Liver (tissue), 9 donors: ENCODE results near the gene CAMK2B. TPM values are rescaled to one million over a fixed set of nuclear protein-coding genes. Genes with fewer than 3 reads are reported as not detected.

Source experiments
- DNase-seq: peaks from one replicate; pipeline ENCODE4 v3.0.0-alpha.2; 2017; ENCODE audit warnings: low spot score
- H3K27ac ChIP-seq, 2 donors: one replicate each; pipeline ENCODE4 v1.7.0; 2013; ENCODE audit warnings: inconsistent platforms in 2 of 2, low read length in 2 of 2, control low read depth in 1 of 2, low read depth in 1 of 2, mild to moderate bottlenecking in 1 of 2
- H3K27me3 ChIP-seq, 4 donors: one replicate each; pipeline versions ENCODE4 v1.6.1 to v1.7.0; 2013; ENCODE audit warnings: low read length in 3 of 4, inconsistent platforms in 1 of 4, mild to moderate bottlenecking in 1 of 4, moderate library complexity in 1 of 4; ENCODE audit not compliant: control insufficient read depth in 4 of 4, insufficient read depth in 4 of 4
- H3K36me3 ChIP-seq, 4 donors: one replicate each; pipeline versions ENCODE4 v1.6.1 to v1.7.0; 2013; ENCODE audit warnings: low read length in 3 of 4, mild to moderate bottlenecking in 3 of 4, low read depth in 1 of 4, moderate library complexity in 1 of 4; ENCODE audit not compliant: control insufficient read depth in 4 of 4, insufficient read depth in 3 of 4
- H3K4me1 ChIP-seq, 4 donors: one replicate each; pipeline versions ENCODE4 v1.6.1 to v1.7.0; 2013; ENCODE audit warnings: low read length in 3 of 4, mild to moderate bottlenecking in 3 of 4, moderate library complexity in 1 of 4; ENCODE audit not compliant: control insufficient read depth in 4 of 4, insufficient read depth in 4 of 4
- H3K4me3 ChIP-seq, 3 donors: one replicate each; pipeline versions ENCODE4 v1.6.1 to v1.7.0; 2013; ENCODE audit warnings: low read length in 3 of 3, control low read depth in 1 of 3, low read depth in 1 of 3, mild to moderate bottlenecking in 1 of 3
- H3K9ac ChIP-seq, 2 donors: one replicate each; pipeline ENCODE4 v1.7.0; 2013; ENCODE audit warnings: low read length in 2 of 2, mild to moderate bottlenecking in 2 of 2, moderate library complexity in 2 of 2, control low read depth in 1 of 2, low read depth in 1 of 2
- H3K9me3 ChIP-seq, 4 donors: one replicate each; pipeline versions ENCODE4 v1.6.1 to v1.7.0; 2013; ENCODE audit warnings: low read length in 3 of 4; ENCODE audit not compliant: control insufficient read depth in 4 of 4
- FOXA1 ChIP-seq: IDR thresholded peaks from 2 replicates; pipeline ENCODE4 v1.6.1; 2016; ENCODE audit warnings: antibody characterized with exemption
- FOXA2 ChIP-seq: IDR thresholded peaks from 2 replicates; pipeline ENCODE4 v1.6.1; 2016; ENCODE audit warnings: antibody characterized with exemption
- GABPA ChIP-seq, 2 donors: IDR thresholded peaks in 1 of 2; conservative IDR thresholded peaks in 1 of 2; 2 replicates each; pipeline ENCODE4 v1.6.1; 2016; ENCODE audit warnings: antibody characterized with exemption in 2 of 2, mild to moderate bottlenecking in 1 of 2, moderate library complexity in 1 of 2
- HNF4A ChIP-seq, 2 donors: conservative IDR thresholded peaks; 2 replicates each; pipeline ENCODE4 v1.6.1; 2016; ENCODE audit warnings: antibody characterized with exemption in 2 of 2, mild to moderate bottlenecking in 2 of 2
- JUND ChIP-seq, 2 donors: IDR thresholded peaks; 2 replicates each; pipeline ENCODE4 v1.6.1; 2016; ENCODE audit warnings: antibody characterized with exemption in 2 of 2
- MAX ChIP-seq: IDR thresholded peaks from 2 replicates; pipeline ENCODE4 v1.6.1; 2016; ENCODE audit warnings: antibody characterized with exemption
- NR2F2 ChIP-seq: IDR thresholded peaks from 2 replicates; pipeline ENCODE4 v1.6.1; 2016; ENCODE audit warnings: antibody characterized with exemption
- RAD21 ChIP-seq, 2 donors: IDR thresholded peaks; 2 replicates each; pipeline ENCODE4 v1.6.1; 2016; ENCODE audit warnings: antibody characterized with exemption in 2 of 2, mild to moderate bottlenecking in 2 of 2
- REST ChIP-seq: IDR thresholded peaks from 2 replicates; pipeline ENCODE4 v1.6.1; 2016; ENCODE audit warnings: antibody characterized with exemption, mild to moderate bottlenecking
- SP1 ChIP-seq: IDR thresholded peaks from 2 replicates; pipeline ENCODE4 v1.6.1; 2018; ENCODE audit warnings: antibody characterized with exemption, mild to moderate bottlenecking
- TAF1 ChIP-seq: conservative IDR thresholded peaks from 2 replicates; pipeline ENCODE4 v1.6.1; 2016; ENCODE audit warnings: antibody characterized with exemption, mild to moderate bottlenecking
- YY1 ChIP-seq: IDR thresholded peaks from 2 replicates; pipeline ENCODE4 v1.6.1; 2016; ENCODE audit warnings: antibody characterized with exemption, mild to moderate bottlenecking
- WGBS: extraction: QIAGEN DNeasy Blood & Tissue Kit; methylation state at CpG from one replicate; pipeline ENCODE4 v1.1.7; 2013; 5-methylcytosine and 5-hydroxymethylcytosine counted together
- polyA plus RNA-seq, 2 donors: library from polyadenylated mRNA; stranded (reverse) in 1 of 2; unstranded in 1 of 2; fragments of 200-250 nt in 1 of 2; fragments of >200 nt in 1 of 2; fragmentation: Nextera tagmentation in 1 of 2; extraction: Ambion mirVana in 1 of 2; gene quantifications; one replicate each; pipeline versions ENCODE4 v1.2.1 to v1.2.3, GENCODE V29; 2013 to 2015
- total RNA-seq, 2 donors: library from RNA; depleted of rRNA; stranded (reverse); fragments of >200 nt; gene quantifications; one replicate each; pipeline ENCODE4 v1.2.3, GENCODE V29; 2014
- TF ChIP-seq, protein P1 (sequence below): fragments of 150-350 bp; IDR thresholded peaks from 2 replicates; pipeline ENCODE4 v1.5.1; 2017; ENCODE audit warnings: improper control_type of control experiment, low read depth, low read length; ENCODE audit not compliant: missing input control
- TF ChIP-seq, protein P2 (sequence below): IDR thresholded peaks from 2 replicates; pipeline ENCODE4 v1.6.1; 2016; ENCODE audit warnings: antibody characterized with exemption
- donor health status: healthy.
- donor health status: healthy.
- donor health status: healthy.
- donor health status: healthy.
- donor health status: healthy.

CAMK2B gene
- total and polyA plus RNA-seq, 4 donors = 2.1 to 3.3 (median 2.2) TPM; not detected in 1

- no peak for TF ChIP-seq REST
- TF ChIP-seq FOXA2 = no peak
- TF ChIP-seq GABPA (IDR thresholded peaks at IDR 0.05 in 1 of 2, conservative IDR thresholded peaks at IDR 0.05 in 1 of 2) = no peak
These were observed 141.1 kb downstream of the CAMK2B start (continued) for GRCh38 chr7:44184206-44184872.

DNA sequence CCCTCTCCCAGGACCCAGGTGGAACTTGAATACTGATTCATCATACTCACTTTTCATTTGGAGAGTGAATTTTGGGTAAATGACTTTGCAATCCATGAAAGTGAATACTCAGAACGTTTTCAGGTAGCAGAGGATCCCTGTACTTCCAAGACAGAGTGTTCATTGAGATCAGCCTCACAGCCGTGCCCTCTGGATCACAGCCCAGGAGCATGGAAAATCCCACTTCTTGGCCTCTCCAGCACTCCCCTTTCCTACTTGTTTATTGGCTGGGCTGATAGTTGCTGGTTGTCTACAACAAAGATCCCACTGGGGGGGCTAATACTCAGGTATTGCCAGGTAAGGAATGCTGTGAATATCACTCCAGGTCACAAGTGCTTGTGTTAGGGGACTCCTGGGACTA, 142.0 kb downstream of the CAMK2B start:
- Histone ChIP-seq H3K9me3 (peaks cover 6 to 16% (median 12%) of the 10 kb centered on the region in 4 donors), H3K27ac (no peak overlapping the region), H3K27me3 (no peaks in the 10 kb centered on the region), H3K36me3 (no peaks in the 10 kb centered on the region), H3K4me3 (no peak overlapping the region), H3K4me1 (peaks cover 0 to 8% (median 4%) of the 10 kb centered on the region in 4 donors), H3K9ac (no peak overlapping the region)
- TF ChIP-seq, protein P1, sequence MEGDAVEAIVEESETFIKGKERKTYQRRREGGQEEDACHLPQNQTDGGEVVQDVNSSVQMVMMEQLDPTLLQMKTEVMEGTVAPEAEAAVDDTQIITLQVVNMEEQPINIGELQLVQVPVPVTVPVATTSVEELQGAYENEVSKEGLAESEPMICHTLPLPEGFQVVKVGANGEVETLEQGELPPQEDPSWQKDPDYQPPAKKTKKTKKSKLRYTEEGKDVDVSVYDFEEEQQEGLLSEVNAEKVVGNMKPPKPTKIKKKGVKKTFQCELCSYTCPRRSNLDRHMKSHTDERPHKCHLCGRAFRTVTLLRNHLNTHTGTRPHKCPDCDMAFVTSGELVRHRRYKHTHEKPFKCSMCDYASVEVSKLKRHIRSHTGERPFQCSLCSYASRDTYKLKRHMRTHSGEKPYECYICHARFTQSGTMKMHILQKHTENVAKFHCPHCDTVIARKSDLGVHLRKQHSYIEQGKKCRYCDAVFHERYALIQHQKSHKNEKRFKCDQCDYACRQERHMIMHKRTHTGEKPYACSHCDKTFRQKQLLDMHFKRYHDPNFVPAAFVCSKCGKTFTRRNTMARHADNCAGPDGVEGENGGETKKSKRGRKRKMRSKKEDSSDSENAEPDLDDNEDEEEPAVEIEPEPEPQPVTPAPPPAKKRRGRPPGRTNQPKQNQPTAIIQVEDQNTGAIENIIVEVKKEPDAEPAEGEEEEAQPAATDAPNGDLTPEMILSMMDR = no peak
- TF ChIP-seq TAF1 = no peak
- TF ChIP-seq HNF4A (conservative IDR thresholded peaks at IDR 0.05) = no peak
- no peak for TF ChIP-seq SP1
- TF ChIP-seq REST = no peak
- TF ChIP-seq YY1 = no peak
- no peak for TF ChIP-seq NR2F2
- TF ChIP-seq FOXA1 = no peak
- TF ChIP-seq MAX = no peak
- no peak for TF ChIP-seq FOXA2
- no peak for TF ChIP-seq JUND (IDR thresholded peaks at IDR 0.05)
- TF ChIP-seq, protein P2, sequence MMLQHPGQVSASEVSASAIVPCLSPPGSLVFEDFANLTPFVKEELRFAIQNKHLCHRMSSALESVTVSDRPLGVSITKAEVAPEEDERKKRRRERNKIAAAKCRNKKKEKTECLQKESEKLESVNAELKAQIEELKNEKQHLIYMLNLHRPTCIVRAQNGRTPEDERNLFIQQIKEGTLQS = no peak
- TF ChIP-seq RAD21 (IDR thresholded peaks at IDR 0.05) = no peak
- DNase-seq = no peak
- 53% methylated on average over 2 of the region's 2 CpGs for WGBS
